K562 (cell line): Measurements from ENCODE around the gene NEURL2. TPM values are rescaled to one million over a fixed set of nuclear protein-coding genes. Genes with fewer than 3 reads are reported as not detected.

Experiments used
- BCL6 ChIP-seq: fragments of 250-450 bp; sonication (Bioruptor Pico); IDR thresholded peaks from 2 replicates; pipeline ENCODE4 v1.4.0; 2020
- BRD4 ChIP-seq: fragments of 200-600 bp; sonication (generic); IDR thresholded peaks from 2 replicates; pipeline ENCODE4 v1.6.1; 2017; ENCODE audit warnings: inconsistent platforms
- CREB1 ChIP-seq, 2 experiments: sonication (generic) in 1 of 2; formaldehyde crosslinking in 1 of 2; IDR thresholded peaks; 2 replicates each; pipeline versions ENCODE4 v1.6.1 to v1.8.0; 2012 to 2022; ENCODE audit warnings: inconsistent platforms in 1 of 2, mild to moderate bottlenecking in 1 of 2, missing genetic modification reagents in 1 of 2, moderate library complexity in 1 of 2
- JUND ChIP-seq, 2 experiments: IDR thresholded peaks; 2 replicates in 1 of 2; 3 replicates in 1 of 2; pipeline ENCODE4 v1.6.1; 2011; ENCODE audit warnings: borderline replicate concordance in 2 of 2, low read depth in 2 of 2, low read length in 2 of 2, improper control_type of control experiment in 1 of 2, missing biosample characterization in 1 of 2, missing genetic modification characterization in 1 of 2, missing genetic modification reagents in 1 of 2
- KAT8 ChIP-seq: fragments of 450-650 bp; IDR thresholded peaks from 2 replicates; pipeline ENCODE4 v1.6.1; 2016; ENCODE audit warnings: low read depth, mild to moderate bottlenecking
- RBM17 ChIP-seq: fragments of 200-400 bp; formaldehyde crosslinking; IDR thresholded peaks from 2 replicates; pipeline ENCODE4 v1.6.1; 2017; ENCODE audit warnings: low read depth, mild to moderate bottlenecking, low read length, borderline replicate concordance
- TRIM28 ChIP-seq: fragments of 450-650 bp; IDR thresholded peaks from 2 replicates; pipeline ENCODE4 v1.6.1; 2017
- ZC3H4 ChIP-seq: sonication (generic); formaldehyde crosslinking; IDR thresholded peaks from 2 replicates; pipeline ENCODE4 v1.9.0; 2021; ENCODE audit warnings: missing genetic modification reagents, borderline replicate concordance
- polyA plus RNA-seq, 8 experiments: library from polyadenylated mRNA; depleted of rRNA in 4 of 8; stranded (reverse) in 5 of 8; unstranded in 3 of 8; fragments of >200 nt; fragmentation: Nextera tagmentation in 2 of 8; fragmentation: Illumina TruSeq in 1 of 8; extraction: Ambion mirVana in 2 of 8; extraction: Trizol in 1 of 8; gene quantifications; 2 replicates each; pipeline versions ENCODE4 v1.2.1 to v1.2.3, GENCODE V29; 2011 to 2014; ENCODE audit warnings: inconsistent platforms in 1 of 8, missing spikeins in 1 of 8
- total RNA-seq, 7 experiments: library from RNA; depleted of rRNA in 6 of 7; stranded (reverse); fragments of >200 nt in 6 of 7; fragmentation: Illumina TruSeq in 2 of 7; extraction: Trizol in 2 of 7; gene quantifications; 2 replicates each; pipeline versions ENCODE4 v1.2.1 to v1.2.3, GENCODE V29; 2011 to 2021; ENCODE audit warnings: low replicate concordance in 1 of 7
- TF ChIP-seq, protein P1 (sequence below), 2 experiments: fragments of 450-650 bp; conservative IDR thresholded peaks; 2 replicates each; pipeline ENCODE4 v1.6.1; 2017; ENCODE audit warnings: mild to moderate bottlenecking in 2 of 2, moderate library complexity in 2 of 2
- TF ChIP-seq, protein P2 (sequence below): sonication (generic); formaldehyde crosslinking; IDR thresholded peaks from 2 replicates; pipeline ENCODE4 v1.8.1; 2023; ENCODE audit warnings: mild to moderate bottlenecking, missing genetic modification reagents

NEURL2 gene
- total and polyA plus RNA-seq, 9 of the 15 experiments (the other 6 are each of a cell fraction or from before 2014, with no cell fraction given) = 0.22 to 1.9 (median 0.50) TPM; not detected in 1

DNA sequence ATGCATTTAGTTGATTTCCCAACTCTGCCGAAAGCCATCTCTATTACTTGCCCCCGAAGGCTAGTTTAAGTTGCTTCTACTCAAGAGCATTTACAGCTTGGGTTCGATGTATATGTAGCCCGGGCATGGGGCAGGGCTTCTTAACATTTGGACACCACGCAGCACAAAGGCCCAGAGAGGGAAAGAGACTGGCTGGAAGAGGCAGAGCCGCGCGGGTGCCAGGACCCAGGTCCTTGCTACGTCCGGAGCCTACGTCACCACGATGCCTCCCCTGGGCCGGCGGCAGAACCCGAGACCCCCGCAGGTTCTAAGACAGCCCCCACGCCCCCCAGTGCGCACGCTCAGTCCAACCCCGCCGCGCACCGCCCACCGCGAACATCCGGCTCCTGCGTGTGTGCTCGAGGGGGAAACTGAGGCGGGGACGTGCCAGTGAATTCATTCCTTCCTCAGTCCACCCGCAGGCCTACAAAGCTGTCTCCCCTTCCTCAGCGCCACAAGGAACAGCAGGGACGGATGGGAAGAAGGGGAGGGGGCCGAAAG is 43.1 kb upstream of the NEURL2 start (continued):
- TF ChIP-seq, protein P1, sequence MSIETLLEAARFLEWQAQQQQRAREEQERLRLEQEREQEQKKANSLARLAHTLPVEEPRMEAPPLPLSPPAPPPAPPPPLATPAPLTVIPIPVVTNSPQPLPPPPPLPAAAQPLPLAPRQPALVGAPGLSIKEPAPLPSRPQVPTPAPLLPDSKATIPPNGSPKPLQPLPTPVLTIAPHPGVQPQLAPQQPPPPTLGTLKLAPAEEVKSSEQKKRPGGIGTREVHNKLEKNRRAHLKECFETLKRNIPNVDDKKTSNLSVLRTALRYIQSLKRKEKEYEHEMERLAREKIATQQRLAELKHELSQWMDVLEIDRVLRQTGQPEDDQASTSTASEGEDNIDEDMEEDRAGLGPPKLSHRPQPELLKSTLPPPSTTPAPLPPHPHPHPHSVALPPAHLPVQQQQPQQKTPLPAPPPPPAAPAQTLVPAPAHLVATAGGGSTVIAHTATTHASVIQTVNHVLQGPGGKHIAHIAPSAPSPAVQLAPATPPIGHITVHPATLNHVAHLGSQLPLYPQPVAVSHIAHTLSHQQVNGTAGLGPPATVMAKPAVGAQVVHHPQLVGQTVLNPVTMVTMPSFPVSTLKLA (conservative IDR thresholded peaks at IDR 0.05) = peak in 1 of 2 experiments; percentile 13; a peak in 1 of 4 replicates
- TF ChIP-seq, protein P2, sequence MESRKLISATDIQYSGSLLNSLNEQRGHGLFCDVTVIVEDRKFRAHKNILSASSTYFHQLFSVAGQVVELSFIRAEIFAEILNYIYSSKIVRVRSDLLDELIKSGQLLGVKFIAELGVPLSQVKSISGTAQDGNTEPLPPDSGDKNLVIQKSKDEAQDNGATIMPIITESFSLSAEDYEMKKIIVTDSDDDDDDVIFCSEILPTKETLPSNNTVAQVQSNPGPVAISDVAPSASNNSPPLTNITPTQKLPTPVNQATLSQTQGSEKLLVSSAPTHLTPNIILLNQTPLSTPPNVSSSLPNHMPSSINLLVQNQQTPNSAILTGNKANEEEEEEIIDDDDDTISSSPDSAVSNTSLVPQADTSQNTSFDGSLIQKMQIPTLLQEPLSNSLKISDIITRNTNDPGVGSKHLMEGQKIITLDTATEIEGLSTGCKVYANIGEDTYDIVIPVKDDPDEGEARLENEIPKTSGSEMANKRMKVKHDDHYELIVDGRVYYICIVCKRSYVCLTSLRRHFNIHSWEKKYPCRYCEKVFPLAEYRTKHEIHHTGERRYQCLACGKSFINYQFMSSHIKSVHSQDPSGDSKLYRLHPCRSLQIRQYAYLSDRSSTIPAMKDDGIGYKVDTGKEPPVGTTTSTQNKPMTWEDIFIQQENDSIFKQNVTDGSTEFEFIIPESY (CRISPR knock-in tag) = 0 out of 2 replicates have a peak, but pooled peaks have one; percentile 9
- TF ChIP-seq CREB1 (IDR thresholded peaks at IDR 0.05) (no peak), CREB1 (CRISPR knock-in tag; IDR thresholded peaks at IDR 0.05) (0 out of 2 replicates have a peak, but pooled peaks have one; percentile 68), JUND (IDR thresholded peaks at IDR 0.05; ENCODE audit: borderline replicate concordance, low read depth, low read length) (no peak), JUND (tag; IDR thresholded peaks at IDR 0.05; ENCODE audit: borderline replicate concordance, low read depth, low read length) (peak; percentile 19; the same call in 1 of the 3 replicates), TRIM28 (peak; percentile 3; the same call in 1 of the 2 replicates), RBM17 (no peak), ZC3H4 (CRISPR knock-in tag) (0 out of 2 replicates have a peak, but pooled peaks have one; percentile 15), KAT8 (no peak), BRD4 (peak; percentile 36; the same call in 1 of the 2 replicates), BCL6 (CRISPR knock-in tag) (no peak)
